Liver (tissue), 3 donors: ENCODE data around the gene IKBKG.

ENCODE experiments used
- EGR1 ChIP-seq, 2 donors: IDR thresholded peaks; 2 replicates each; pipeline ENCODE4 v1.6.1; 2016 to 2018; ENCODE audit warnings: antibody characterized with exemption in 2 of 2, low read depth in 2 of 2
- GABPA ChIP-seq, 2 donors: IDR thresholded peaks in 1 of 2; conservative IDR thresholded peaks in 1 of 2; 2 replicates each; pipeline ENCODE4 v1.6.1; 2016; ENCODE audit warnings: antibody characterized with exemption in 2 of 2, mild to moderate bottlenecking in 1 of 2, moderate library complexity in 1 of 2
- JUND ChIP-seq, 2 donors: IDR thresholded peaks; 2 replicates each; pipeline ENCODE4 v1.6.1; 2016; ENCODE audit warnings: antibody characterized with exemption in 2 of 2
- MAX ChIP-seq: IDR thresholded peaks from 2 replicates; pipeline ENCODE4 v1.6.1; 2016; ENCODE audit warnings: antibody characterized with exemption
- RAD21 ChIP-seq, 2 donors: IDR thresholded peaks; 2 replicates each; pipeline ENCODE4 v1.6.1; 2016; ENCODE audit warnings: antibody characterized with exemption in 2 of 2, mild to moderate bottlenecking in 2 of 2
- REST ChIP-seq: IDR thresholded peaks from 2 replicates; pipeline ENCODE4 v1.6.1; 2016; ENCODE audit warnings: antibody characterized with exemption, mild to moderate bottlenecking
- RXRA ChIP-seq, 2 donors: IDR thresholded peaks; 2 replicates each; pipeline ENCODE4 v1.6.1; 2017 to 2018; ENCODE audit warnings: antibody characterized with exemption in 2 of 2, mild to moderate bottlenecking in 1 of 2
- SP1 ChIP-seq: IDR thresholded peaks from 2 replicates; pipeline ENCODE4 v1.6.1; 2018; ENCODE audit warnings: antibody characterized with exemption, mild to moderate bottlenecking
- TAF1 ChIP-seq: conservative IDR thresholded peaks from 2 replicates; pipeline ENCODE4 v1.6.1; 2016; ENCODE audit warnings: antibody characterized with exemption, mild to moderate bottlenecking
- YY1 ChIP-seq: IDR thresholded peaks from 2 replicates; pipeline ENCODE4 v1.6.1; 2016; ENCODE audit warnings: antibody characterized with exemption, mild to moderate bottlenecking
- ZBTB33 ChIP-seq: IDR thresholded peaks from 2 replicates; pipeline ENCODE4 v1.6.1; 2016; ENCODE audit warnings: antibody characterized with exemption
- TF ChIP-seq, protein P1 (sequence below): fragments of 150-350 bp; IDR thresholded peaks from 2 replicates; pipeline ENCODE4 v1.5.1; 2017; ENCODE audit warnings: improper control_type of control experiment, low read depth, low read length; ENCODE audit not compliant: missing input control
- donor health status: healthy.
- donor health status: healthy.

DNA sequence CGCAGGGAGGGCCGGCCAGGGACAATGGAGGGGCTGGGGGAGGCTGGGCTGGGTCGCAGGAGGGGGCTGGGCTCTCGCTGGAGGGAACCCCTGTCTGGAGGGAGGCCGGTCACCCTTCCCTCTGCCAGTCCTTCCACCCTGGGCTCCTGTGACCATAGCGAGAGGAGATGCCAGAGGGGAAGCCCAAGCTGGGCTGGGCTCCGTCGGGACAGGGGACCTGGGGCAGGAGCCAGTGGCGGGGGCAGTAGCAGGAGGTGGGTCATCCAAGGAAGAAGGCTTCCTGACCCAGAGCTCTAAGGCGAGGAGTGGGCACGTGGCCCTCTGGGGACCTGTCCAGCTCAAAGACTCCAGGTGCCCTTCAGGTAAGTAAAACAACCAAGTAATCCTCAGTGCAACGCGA lies 54.8 kb downstream of the IKBKG start:
- TF ChIP-seq, protein P1, sequence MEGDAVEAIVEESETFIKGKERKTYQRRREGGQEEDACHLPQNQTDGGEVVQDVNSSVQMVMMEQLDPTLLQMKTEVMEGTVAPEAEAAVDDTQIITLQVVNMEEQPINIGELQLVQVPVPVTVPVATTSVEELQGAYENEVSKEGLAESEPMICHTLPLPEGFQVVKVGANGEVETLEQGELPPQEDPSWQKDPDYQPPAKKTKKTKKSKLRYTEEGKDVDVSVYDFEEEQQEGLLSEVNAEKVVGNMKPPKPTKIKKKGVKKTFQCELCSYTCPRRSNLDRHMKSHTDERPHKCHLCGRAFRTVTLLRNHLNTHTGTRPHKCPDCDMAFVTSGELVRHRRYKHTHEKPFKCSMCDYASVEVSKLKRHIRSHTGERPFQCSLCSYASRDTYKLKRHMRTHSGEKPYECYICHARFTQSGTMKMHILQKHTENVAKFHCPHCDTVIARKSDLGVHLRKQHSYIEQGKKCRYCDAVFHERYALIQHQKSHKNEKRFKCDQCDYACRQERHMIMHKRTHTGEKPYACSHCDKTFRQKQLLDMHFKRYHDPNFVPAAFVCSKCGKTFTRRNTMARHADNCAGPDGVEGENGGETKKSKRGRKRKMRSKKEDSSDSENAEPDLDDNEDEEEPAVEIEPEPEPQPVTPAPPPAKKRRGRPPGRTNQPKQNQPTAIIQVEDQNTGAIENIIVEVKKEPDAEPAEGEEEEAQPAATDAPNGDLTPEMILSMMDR, result no peak
- TF ChIP-seq TAF1, result no peak
- TF ChIP-seq SP1, result no peak
- TF ChIP-seq ZBTB33, result no peak
- no peak for TF ChIP-seq RAD21 (IDR thresholded peaks at IDR 0.05)
- no peak for TF ChIP-seq EGR1 (IDR thresholded peaks at IDR 0.05; ENCODE audit: low read depth in 2 of 2)
- TF ChIP-seq JUND (IDR thresholded peaks at IDR 0.05), result no peak
- TF ChIP-seq MAX, result no peak
- no peak for TF ChIP-seq REST
- TF ChIP-seq YY1, result no peak
- no peak for TF ChIP-seq GABPA (IDR thresholded peaks at IDR 0.05 in 1 of 2, conservative IDR thresholded peaks at IDR 0.05 in 1 of 2)
- no peak for TF ChIP-seq RXRA (IDR thresholded peaks at IDR 0.05)
